Uterus (tissue), 4 donors: ENCODE results near the gene ZNF710. TPM values are rescaled to one million over a fixed set of nuclear protein-coding genes. Genes with fewer than 3 reads are reported as not detected.

ENCODE experiments used
- DNase-seq, 2 donors: peaks; one replicate each; pipeline ENCODE4 v3.0.0-alpha.2; 2019 to 2020
- H3K27ac ChIP-seq, 2 donors: fragments of 200-600 bp; sonication (generic); 1 replicate in 1 of 2; 2 replicates in 1 of 2; pipeline ENCODE4 v1.5.1; 2016 to 2018
- H3K27me3 ChIP-seq, 2 donors: fragments of 200-600 bp; sonication (generic); one replicate each; pipeline ENCODE4 v1.5.1; 2018 to 2019; ENCODE audit warnings: control low read depth in 1 of 2
- H3K36me3 ChIP-seq, 2 donors: fragments of 200-600 bp; sonication (generic); one replicate each; pipeline ENCODE4 v1.5.1; 2019; ENCODE audit warnings: control low read depth in 1 of 2
- H3K4me1 ChIP-seq, 2 donors: fragments of 200-600 bp; sonication (generic); one replicate each; pipeline ENCODE4 v1.5.1; 2018 to 2019; ENCODE audit warnings: control low read depth in 1 of 2
- H3K4me3 ChIP-seq, 2 donors: fragments of 200-600 bp; sonication (generic); 1 replicate in 1 of 2; 2 replicates in 1 of 2; pipeline ENCODE4 v1.5.1; 2018 to 2019; ENCODE audit warnings: mild to moderate bottlenecking in 1 of 2
- H3K9me3 ChIP-seq, 2 donors: fragments of 200-600 bp; sonication (generic); one replicate each; pipeline ENCODE4 v1.5.1; 2019; ENCODE audit warnings: control low read depth in 1 of 2
- POLR2A ChIP-seq, 2 donors: fragments of 450-650 bp; IDR thresholded peaks; one replicate each; pipeline ENCODE4 v1.6.1; 2016; ENCODE audit warnings: antibody characterized with exemption in 2 of 2, mild to moderate bottlenecking in 1 of 2, moderate library complexity in 1 of 2
- intact Hi-C: fragments of 100-400 bp; cut with DNase I; formaldehyde crosslinking; loops from one replicate; pipeline ENCODE4 v1.15.1; 2023; ENCODE audit warnings: low total_unique reads
- total RNA-seq, 4 donors: library from RNA; depleted of rRNA in 3 of 4; stranded (reverse); fragments of >200 nt in 3 of 4; gene quantifications; one replicate each; pipeline versions ENCODE4 v1.1.0 to v1.2.4, GENCODE V29; 2014 to 2023
- TF ChIP-seq, protein P1 (sequence below), 4 experiments: fragments of 200-600 bp in 2 of 4; fragments of 450-650 bp in 2 of 4; sonication (generic) in 2 of 4; IDR thresholded peaks; one replicate each; pipeline ENCODE4 v1.5.1; 2016 to 2019; ENCODE audit warnings: antibody characterized with exemption in 4 of 4, mild to moderate bottlenecking in 2 of 4, moderate library complexity in 1 of 4
- donor health status: DM: yes; HTN: yes; CAD: no.

Gene ZNF710
- total RNA-seq, 4 donors from 2014 or later, result 2.3 to 22.2 (median 8.4) TPM

GRCh38 chr15:90022905-90023700 is 22.0 kb downstream of the ZNF710 start:
- Histone ChIP-seq H3K4me1 (no peaks in the 10 kb centered on the region), H3K36me3 (no peaks in the 10 kb centered on the region), H3K27me3 (no peaks in the 10 kb centered on the region), H3K9me3 (no peaks in the 10 kb centered on the region), H3K27ac (no peak overlapping the region), H3K4me3 (no peak overlapping the region)
- no peak for DNase-seq
- intact Hi-C loops, result no loop called here
- TF ChIP-seq, protein P1, sequence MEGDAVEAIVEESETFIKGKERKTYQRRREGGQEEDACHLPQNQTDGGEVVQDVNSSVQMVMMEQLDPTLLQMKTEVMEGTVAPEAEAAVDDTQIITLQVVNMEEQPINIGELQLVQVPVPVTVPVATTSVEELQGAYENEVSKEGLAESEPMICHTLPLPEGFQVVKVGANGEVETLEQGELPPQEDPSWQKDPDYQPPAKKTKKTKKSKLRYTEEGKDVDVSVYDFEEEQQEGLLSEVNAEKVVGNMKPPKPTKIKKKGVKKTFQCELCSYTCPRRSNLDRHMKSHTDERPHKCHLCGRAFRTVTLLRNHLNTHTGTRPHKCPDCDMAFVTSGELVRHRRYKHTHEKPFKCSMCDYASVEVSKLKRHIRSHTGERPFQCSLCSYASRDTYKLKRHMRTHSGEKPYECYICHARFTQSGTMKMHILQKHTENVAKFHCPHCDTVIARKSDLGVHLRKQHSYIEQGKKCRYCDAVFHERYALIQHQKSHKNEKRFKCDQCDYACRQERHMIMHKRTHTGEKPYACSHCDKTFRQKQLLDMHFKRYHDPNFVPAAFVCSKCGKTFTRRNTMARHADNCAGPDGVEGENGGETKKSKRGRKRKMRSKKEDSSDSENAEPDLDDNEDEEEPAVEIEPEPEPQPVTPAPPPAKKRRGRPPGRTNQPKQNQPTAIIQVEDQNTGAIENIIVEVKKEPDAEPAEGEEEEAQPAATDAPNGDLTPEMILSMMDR (IDR thresholded peaks at IDR 0.05), result no peak
- TF ChIP-seq POLR2A (IDR thresholded peaks at IDR 0.05), result no peak

DNA sequence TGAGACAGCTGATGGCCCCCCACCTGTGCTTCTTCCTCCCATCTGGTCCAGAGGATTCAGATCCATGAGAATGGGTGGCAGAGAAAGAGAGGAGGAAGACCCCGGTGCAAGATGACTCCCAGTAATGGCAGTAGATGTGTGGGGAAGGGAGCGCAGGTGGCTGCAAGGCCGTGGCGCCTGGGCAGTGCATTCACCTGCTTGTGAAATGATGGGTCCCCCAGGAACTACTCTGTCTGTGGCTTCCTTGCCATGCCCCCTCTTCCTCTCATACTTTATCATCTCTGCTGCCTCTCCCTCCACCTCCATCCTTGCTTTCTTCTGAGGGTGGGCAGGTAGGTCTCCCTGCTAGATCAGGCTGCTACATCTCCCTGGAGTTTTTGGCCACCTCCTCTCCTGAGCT is 23.3 kb downstream of the ZNF710 start:
- intact Hi-C loops, result no loop called here
- Histone ChIP-seq H3K4me3 (no peak overlapping the region), H3K9me3 (no peaks in the 10 kb centered on the region), H3K4me1 (no peaks in the 10 kb centered on the region), H3K36me3 (no peaks in the 10 kb centered on the region), H3K27ac (no peak overlapping the region), H3K27me3 (no peaks in the 10 kb centered on the region)
- DNase-seq, result no peak
- TF ChIP-seq, protein P1 (IDR thresholded peaks at IDR 0.05), result no peak
- TF ChIP-seq POLR2A (IDR thresholded peaks at IDR 0.05), result no peak

- Histone ChIP-seq H3K27me3 (no peaks in the 10 kb centered on the region), H3K4me1 (no peaks in the 10 kb centered on the region), H3K4me3 (no peak overlapping the region), H3K9me3 (no peaks in the 10 kb centered on the region), H3K36me3 (no peaks in the 10 kb centered on the region), H3K27ac (no peak overlapping the region)
- intact Hi-C loops, result no loop called here
- no peak for DNase-seq
- no peak for TF ChIP-seq POLR2A (IDR thresholded peaks at IDR 0.05)
- TF ChIP-seq, protein P1 (IDR thresholded peaks at IDR 0.05), result no peak
These were observed 24.4 kb downstream of the ZNF710 start for GRCh38 chr15:90025489-90026033.

DNA sequence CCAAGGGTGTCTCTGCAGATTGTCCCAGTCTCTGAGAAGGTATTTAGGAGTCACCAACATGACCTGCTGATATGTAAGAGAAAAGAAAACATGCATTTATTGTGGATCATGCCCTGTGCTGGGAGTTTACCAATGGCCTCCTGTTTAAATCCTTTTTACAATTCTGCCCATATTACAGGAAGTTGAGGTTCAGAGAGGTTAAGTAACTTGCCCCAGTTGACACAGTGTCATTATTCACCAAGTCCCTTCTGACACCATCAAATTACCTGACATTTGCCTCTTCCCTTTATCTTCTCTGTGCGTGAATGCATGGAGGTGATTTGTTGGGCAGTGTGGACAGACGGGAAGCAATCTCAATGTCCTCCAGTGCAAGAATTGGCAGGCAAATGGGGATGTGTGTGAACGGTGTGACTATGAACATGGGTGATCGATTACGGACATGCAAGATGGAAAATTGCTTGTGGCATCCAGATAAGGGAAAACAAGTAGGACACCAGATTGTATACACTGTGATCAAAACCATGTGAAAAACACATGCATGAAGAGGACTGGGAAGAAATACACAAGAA is 27.3 kb downstream of the ZNF710 start:
- no peak overlapping the region for H3K4me3 ChIP-seq
- H3K27me3 ChIP-seq, result no peaks in the 10 kb centered on the region
- TF ChIP-seq, protein P1 (IDR thresholded peaks at IDR 0.05), result no peak
- no peak for TF ChIP-seq POLR2A (IDR thresholded peaks at IDR 0.05)
- H3K9me3 ChIP-seq, result no peaks in the 10 kb centered on the region
- no peak for DNase-seq
- intact Hi-C loops, result no loop called here
- H3K4me1 ChIP-seq, result no peaks in the 10 kb centered on the region
- H3K36me3 ChIP-seq, result no peaks in the 10 kb centered on the region
- no peak overlapping the region for H3K27ac ChIP-seq

GRCh38 chr15:90029024-90029423 is 27.9 kb downstream of the ZNF710 start:
- TF ChIP-seq, protein P1 (IDR thresholded peaks at IDR 0.05), result no peak
- TF ChIP-seq POLR2A (IDR thresholded peaks at IDR 0.05), result no peak
- DNase-seq, result no peak
- H3K27me3 ChIP-seq, result no peaks in the 10 kb centered on the region
- intact Hi-C loops, result no loop called here
- H3K36me3 ChIP-seq, result no peaks in the 10 kb centered on the region
- H3K4me1 ChIP-seq, result no peaks in the 10 kb centered on the region
- no peak overlapping the region for H3K4me3 ChIP-seq
- H3K27ac ChIP-seq, result no peak overlapping the region
- H3K9me3 ChIP-seq, result no peaks in the 10 kb centered on the region
